HG03139 (cell line): ENCODE data around the gene CHMP2B.

Source experiments
- ATAC-seq: cut with Tn5 transposase; IDR thresholded peaks from one replicate; pipeline ENCODE4 v1.9.1; 2021; ENCODE audit not compliant: unreplicated experiment

The CHMP2B gene

GRCh38 chr3:87227104-87227834 lies at the start of gene CHMP2B:
Gene CHMP2B, plus strand, starts transcription at chr3:87227309. Its CDS starts 214 bp downstream, at chr3:87227523.
- ATAC-seq: peak; percentile 95

GRCh38 chr3:87179642-87180041 lies 47.5 kb upstream of the CHMP2B start:
- ATAC-seq: no peak

GRCh38 chr3:87181551-87181950 lies 45.6 kb upstream of the CHMP2B start:
- ATAC-seq: no peak

- no peak for ATAC-seq
Measured at GRCh38 chr3:87182023-87182422, 45.1 kb upstream of the CHMP2B start.

- ATAC-seq: no peak
Measured at GRCh38 chr3:87186608-87187159, 40.4 kb upstream of the CHMP2B start.

- no peak for ATAC-seq
Measured at GRCh38 chr3:87191175-87191574, 35.9 kb upstream of the CHMP2B start.

- no peak for ATAC-seq
Measured at GRCh38 chr3:87191641-87192040, 35.5 kb upstream of the CHMP2B start.

GRCh38 chr3:87196879-87197278 lies 30.2 kb upstream of the CHMP2B start:
- no peak for ATAC-seq

- no peak for ATAC-seq
Measured at GRCh38 chr3:87197531-87197930, 29.6 kb upstream of the CHMP2B start.

- ATAC-seq: no peak
Measured at GRCh38 chr3:87198774-87199173, 28.3 kb upstream of the CHMP2B start.

GRCh38 chr3:87199628-87200027 lies 27.5 kb upstream of the CHMP2B start:
- no peak for ATAC-seq

- ATAC-seq: no peak
Measured at GRCh38 chr3:87200060-87200647, 27.0 kb upstream of the CHMP2B start.

GRCh38 chr3:87201727-87202126 lies 25.4 kb upstream of the CHMP2B start:
- ATAC-seq: no peak

- ATAC-seq: no peak
Measured at GRCh38 chr3:87203809-87204208, 23.3 kb upstream of the CHMP2B start.

- ATAC-seq: no peak
Measured at GRCh38 chr3:87206070-87206469, 21.0 kb upstream of the CHMP2B start.

GRCh38 chr3:87206635-87207034 lies 20.5 kb upstream of the CHMP2B start:
- no peak for ATAC-seq

GRCh38 chr3:87207460-87207859 lies 19.6 kb upstream of the CHMP2B start:
- no peak for ATAC-seq

- no peak for ATAC-seq
Measured at GRCh38 chr3:87209111-87209510, 18.0 kb upstream of the CHMP2B start.

GRCh38 chr3:87218560-87218959 lies 8.5 kb upstream of the CHMP2B start:
- ATAC-seq: no peak

GRCh38 chr3:87219611-87220010 lies 7.5 kb upstream of the CHMP2B start:
- ATAC-seq: no peak

- no peak for ATAC-seq
Measured at GRCh38 chr3:87225659-87226058, 1.4 kb upstream of the CHMP2B start.

- peak; percentile 1 for ATAC-seq
Measured at GRCh38 chr3:87227835-87228144, 681 bp downstream of the CHMP2B start.

- ATAC-seq: no peak
Measured at GRCh38 chr3:87228316-87228715, 1.2 kb downstream of the CHMP2B start.
